Neural progenitor cell (in vitro differentiated cells): Measurements from ENCODE around the gene PAK4.

ENCODE experiments used
- EZH2 ChIP-seq: fragments of 200-600 bp; sonication (generic); IDR thresholded peaks from 2 replicates; pipeline ENCODE4 v1.6.1; 2017; ENCODE audit warnings: antibody characterized with exemption, mild to moderate bottlenecking, moderate library complexity
- TF ChIP-seq, protein P1 (sequence below): fragments of 200-600 bp; sonication (generic); IDR thresholded peaks from 2 replicates; pipeline ENCODE4 v1.5.1; 2017; ENCODE audit warnings: antibody characterized with exemption, mild to moderate bottlenecking

GRCh38 chr19:39154629-39155100 is 29.1 kb downstream of the PAK4 start:
- TF ChIP-seq, protein P1, sequence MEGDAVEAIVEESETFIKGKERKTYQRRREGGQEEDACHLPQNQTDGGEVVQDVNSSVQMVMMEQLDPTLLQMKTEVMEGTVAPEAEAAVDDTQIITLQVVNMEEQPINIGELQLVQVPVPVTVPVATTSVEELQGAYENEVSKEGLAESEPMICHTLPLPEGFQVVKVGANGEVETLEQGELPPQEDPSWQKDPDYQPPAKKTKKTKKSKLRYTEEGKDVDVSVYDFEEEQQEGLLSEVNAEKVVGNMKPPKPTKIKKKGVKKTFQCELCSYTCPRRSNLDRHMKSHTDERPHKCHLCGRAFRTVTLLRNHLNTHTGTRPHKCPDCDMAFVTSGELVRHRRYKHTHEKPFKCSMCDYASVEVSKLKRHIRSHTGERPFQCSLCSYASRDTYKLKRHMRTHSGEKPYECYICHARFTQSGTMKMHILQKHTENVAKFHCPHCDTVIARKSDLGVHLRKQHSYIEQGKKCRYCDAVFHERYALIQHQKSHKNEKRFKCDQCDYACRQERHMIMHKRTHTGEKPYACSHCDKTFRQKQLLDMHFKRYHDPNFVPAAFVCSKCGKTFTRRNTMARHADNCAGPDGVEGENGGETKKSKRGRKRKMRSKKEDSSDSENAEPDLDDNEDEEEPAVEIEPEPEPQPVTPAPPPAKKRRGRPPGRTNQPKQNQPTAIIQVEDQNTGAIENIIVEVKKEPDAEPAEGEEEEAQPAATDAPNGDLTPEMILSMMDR, result no peak
- TF ChIP-seq EZH2, result no peak
